HG03521 (cell line): ENCODE measurements around the gene DEFB129.
A peak's percentile ranks its signal among the peaks of the same experiment; 100 is the strongest.
"Not testable (repeated sequence)": the region's sequence is repeated elsewhere in the genome, so short reads cannot be mapped to it uniquely, and the experiment has no call there.

Source experiments
- ATAC-seq: cut with Tn5 transposase; IDR thresholded peaks from one replicate; pipeline ENCODE4 v1.9.1; 2021; ENCODE audit warnings: mild to moderate bottlenecking, moderate library complexity; ENCODE audit not compliant: unreplicated experiment

DEFB129 gene

GRCh38 chr20:252801-253200, 25.7 kb downstream of the DEFB129 start:
- no peak for ATAC-seq

GRCh38 chr20:253447-253846, 26.4 kb downstream of the DEFB129 start:
- ATAC-seq: not testable (repeated sequence)

- no peak for ATAC-seq
Measured at GRCh38 chr20:257419-257818, 30.4 kb downstream of the DEFB129 start, which contains the start of gene DEFB132. Gene DEFB132, plus strand, starts transcription at chr20:257724. Its CDS starts 55 bp downstream, at chr20:257779.

GRCh38 chr20:258269-258858, 31.3 kb downstream of the DEFB129 start:
- no peak for ATAC-seq

- no peak for ATAC-seq
Measured at GRCh38 chr20:258963-259362, 31.9 kb downstream of the DEFB129 start.

- no peak for ATAC-seq
Measured at GRCh38 chr20:259981-260380, 32.9 kb downstream of the DEFB129 start.

GRCh38 chr20:263701-264100, 36.6 kb downstream of the DEFB129 start:
- no peak for ATAC-seq

GRCh38 chr20:266596-267562, 39.8 kb downstream of the DEFB129 start:
- ATAC-seq: peak; percentile 70

GRCh38 chr20:270517-270916, 43.5 kb downstream of the DEFB129 start:
- no peak for ATAC-seq

- ATAC-seq: no peak
Measured at GRCh38 chr20:271069-271468, 44.0 kb downstream of the DEFB129 start.

GRCh38 chr20:271528-271927, 44.5 kb downstream of the DEFB129 start:
- ATAC-seq: no peak

- no peak for ATAC-seq
Measured at GRCh38 chr20:272718-273117, 45.7 kb downstream of the DEFB129 start.

- no peak for ATAC-seq
Measured at GRCh38 chr20:273884-274283, 46.8 kb downstream of the DEFB129 start.

GRCh38 chr20:275791-276190, 48.7 kb downstream of the DEFB129 start:
- ATAC-seq: no peak

- no peak for ATAC-seq
Measured at GRCh38 chr20:276620-277495, 49.8 kb downstream of the DEFB129 start.

GRCh38 chr20:277496-277781, 50.4 kb downstream of the DEFB129 start:
- no peak for ATAC-seq

- ATAC-seq: no peak
Measured at GRCh38 chr20:278181-278580, 51.1 kb downstream of the DEFB129 start.

- ATAC-seq: no peak
Measured at GRCh38 chr20:278607-279571, 51.8 kb downstream of the DEFB129 start.
